GM18519 (cell line): ENCODE measurements around the gene CHN2.

ENCODE experiments used
- ATAC-seq: cut with Tn5 transposase; IDR thresholded peaks from one replicate; pipeline ENCODE4 v1.9.1; 2021; ENCODE audit warnings: mild to moderate bottlenecking, moderate library complexity; ENCODE audit not compliant: unreplicated experiment, low FRiP score

The CHN2 gene

GRCh38 chr7:29418056-29418455 lies 223.5 kb downstream of the CHN2 start:
- no peak for ATAC-seq

- no peak for ATAC-seq
These were observed 224.1 kb downstream of the CHN2 start for GRCh38 chr7:29418651-29419050.

- ATAC-seq, result no peak
These were observed 225.4 kb downstream of the CHN2 start for GRCh38 chr7:29420011-29420410.

GRCh38 chr7:29421010-29421956 lies 226.7 kb downstream of the CHN2 start:
- no peak for ATAC-seq

GRCh38 chr7:29422829-29423228 lies 228.3 kb downstream of the CHN2 start:
- ATAC-seq, result no peak

- ATAC-seq, result no peak
These were observed 229.9 kb downstream of the CHN2 start for GRCh38 chr7:29424295-29424983.

GRCh38 chr7:29424984-29425309 lies 230.4 kb downstream of the CHN2 start:
- ATAC-seq, result no peak

GRCh38 chr7:29426587-29426986 lies 232.0 kb downstream of the CHN2 start:
- ATAC-seq, result no peak

GRCh38 chr7:29429401-29429800 lies 234.8 kb downstream of the CHN2 start:
- no peak for ATAC-seq

GRCh38 chr7:29430279-29430949 lies 235.8 kb downstream of the CHN2 start:
- no peak for ATAC-seq

GRCh38 chr7:29431686-29432085 lies 237.1 kb downstream of the CHN2 start:
- no peak for ATAC-seq

- ATAC-seq, result no peak
These were observed 238.1 kb downstream of the CHN2 start for GRCh38 chr7:29432721-29433120.

GRCh38 chr7:29434380-29434768 lies 239.8 kb downstream of the CHN2 start:
- no peak for ATAC-seq

GRCh38 chr7:29435167-29435566 lies 240.6 kb downstream of the CHN2 start:
- ATAC-seq, result peak; percentile 53

GRCh38 chr7:29435902-29436301 lies 241.3 kb downstream of the CHN2 start:
- ATAC-seq, result no peak

GRCh38 chr7:29442146-29442545 lies 247.6 kb downstream of the CHN2 start:
- no peak for ATAC-seq

- ATAC-seq, result no peak
These were observed 249.0 kb downstream of the CHN2 start for GRCh38 chr7:29443552-29443951.

GRCh38 chr7:29444267-29444666 lies 249.7 kb downstream of the CHN2 start:
- no peak for ATAC-seq

- no peak for ATAC-seq
These were observed 251.2 kb downstream of the CHN2 start for GRCh38 chr7:29445736-29446135.

GRCh38 chr7:29447828-29448227 lies 253.3 kb downstream of the CHN2 start:
- no peak for ATAC-seq

GRCh38 chr7:29449569-29450260 lies 255.1 kb downstream of the CHN2 start:
- ATAC-seq, result no peak
